ENCODE data around the gene GINS2. TPM values are rescaled to one million over a fixed set of nuclear protein-coding genes. Genes with fewer than 3 reads are reported as not detected.

Gene GINS2
- total and polyA plus RNA-seq, 2 experiments from 2014 or later = 40.5 to 44.4 TPM

- no peaks in the 10 kb centered on the region for H3K27me3 ChIP-seq (ENCODE audit: insufficient read depth)
- H3K4me3 ChIP-seq = no peak overlapping the region
- no peaks in the 10 kb centered on the region for H3F3A ChIP-seq (replicated peaks; ENCODE audit: low read depth)
- H2AFZ ChIP-seq = no peak overlapping the region
- H3K9me3 Mint-ChIP-seq = no peaks in the 10 kb centered on the region
- peak; percentile 89 for ATAC-seq
- H3K36me3 Mint-ChIP-seq (ENCODE audit: low read depth) = no peaks in the 10 kb centered on the region; the same call in 2 of the 3 replicates
- H4K20me1 ChIP-seq (replicated peaks; ENCODE audit: insufficient read depth) = no peaks in the 10 kb centered on the region; the same call in 1 of the 2 replicates
- H3K79me2 ChIP-seq (replicated peaks; ENCODE audit: insufficient read depth) = no peaks in the 10 kb centered on the region
- no peak overlapping the region for H3K27ac Mint-ChIP-seq
- H3K4me1 Mint-ChIP-seq = peaks cover 21% of the 10 kb centered on the region
- H3K4me3 Mint-ChIP-seq = no peak overlapping the region
- TF ChIP-seq CTCF (conservative IDR thresholded peaks at IDR 0.05; ENCODE audit: low read depth in 2 of 2) (no peak), ZNF462 (CRISPR knock-in tag; IDR thresholded peaks at IDR 0.05) (no peak), ETS1 (IDR thresholded peaks at IDR 0.05) (no peak), STAT1 (IDR thresholded peaks at IDR 0.05; ENCODE audit: unreplicated experiment) (no peak), REST (IDR thresholded peaks at IDR 0.05; ENCODE audit: unreplicated experiment) (no peak), POLR2AphosphoS5 (IDR thresholded peaks at IDR 0.05; ENCODE audit: low read depth) (no peak), ZNF114 (CRISPR knock-in tag; IDR thresholded peaks at IDR 0.05) (no peak), EZH2phosphoT487 (IDR thresholded peaks at IDR 0.05; ENCODE audit: unreplicated experiment) (no peak), JUNB (IDR thresholded peaks at IDR 0.05; ENCODE audit: unreplicated experiment) (no peak)
- H3K9me2 ChIP-seq (ENCODE audit: insufficient read depth) = no peaks in the 10 kb centered on the region
- peaks cover 9% of the 10 kb centered on the region for H3K27me3 Mint-ChIP-seq (ENCODE audit: insufficient read depth, low read depth, poor library complexity)
- no peaks in the 10 kb centered on the region for H3K4me1 ChIP-seq (ENCODE audit: insufficient read depth)
- no peaks in the 10 kb centered on the region for H3K36me3 ChIP-seq (ENCODE audit: insufficient read depth)
- DNase-seq (ENCODE audit: low spot score) = peak; percentile 98
- no peak overlapping the region; the same call in 1 of the 2 replicates for H3K27ac ChIP-seq (ENCODE audit: low read depth)
- H3K4me2 ChIP-seq = peak overlapping the region; percentile 29
These were observed 45.1 kb upstream of the GINS2 start for GRCh38 chr16:85733839-85734170.
